ENCODE data around the gene ERCC5.

ERCC5 gene

DNA sequence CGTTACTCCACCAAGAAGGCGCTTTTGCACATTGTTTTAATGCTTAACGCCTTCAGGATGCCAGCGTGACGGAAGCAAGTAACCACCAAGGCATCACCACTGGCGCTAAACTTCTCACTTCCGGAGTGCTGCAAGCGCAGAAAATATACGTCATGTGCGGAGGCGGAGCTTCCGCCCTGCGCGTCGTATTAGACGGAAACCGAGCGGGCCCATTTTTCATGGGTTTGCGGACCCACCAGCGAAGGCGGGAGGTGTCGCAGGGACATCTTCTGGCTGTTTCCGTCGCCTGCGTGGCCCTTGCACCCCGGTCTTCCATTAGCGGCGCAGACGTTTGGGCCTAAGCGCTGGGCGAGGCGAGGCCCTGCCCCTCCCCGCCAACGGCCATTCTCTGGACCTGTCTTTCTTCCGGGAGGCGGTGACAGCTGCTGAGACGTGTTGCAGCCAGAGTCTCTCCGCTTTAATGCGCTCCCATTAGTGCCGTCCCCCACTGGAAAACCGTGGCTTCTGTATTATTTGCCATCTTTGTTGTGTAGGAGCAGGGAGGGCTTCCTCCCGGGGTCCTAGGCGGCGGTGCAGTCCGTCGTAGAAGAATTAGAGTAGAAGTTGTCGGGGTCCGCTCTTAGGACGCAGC lies at the start of gene ERCC5:
Gene ERCC5 (plus strand): TSS at position 403 of the 631 bp plus-strand sequence. CDS start 235 bp downstream, outside the sequence.
- Histone ChIP-seq H4K20me1 (ENCODE audit: insufficient read depth) (no peaks in the 10 kb centered on the region), H3K4me2 (peak within 1 kb of the TSS; percentile 71), H3K36me3 (ENCODE audit: insufficient read depth) (no peaks in the 10 kb centered on the region), H3K4me1 (ENCODE audit: low read depth, poor library complexity, severe bottlenecking) (peaks cover 7% of the 10 kb centered on the region), H2AFZ (ENCODE audit: low read depth) (peak within 1 kb of the TSS; percentile 67), H3K27ac (peak within 1 kb of the TSS; percentile 90), H3K27me3 (ENCODE audit: insufficient read depth, low read depth) (no peaks in the 10 kb centered on the region), H3K9ac (peak within 1 kb of the TSS; percentile 83), H3K79me2 (ENCODE audit: insufficient read depth, low read depth) (peaks cover 28% of the 10 kb centered on the region; the same call in 1 of the 2 replicates), H3K4me3 (IDR thresholded peaks at IDR 0.05; ENCODE audit: insufficient read depth, low read depth, low read length) (no peak within 1 kb of the TSS)
- TF ChIP-seq, protein P1, sequence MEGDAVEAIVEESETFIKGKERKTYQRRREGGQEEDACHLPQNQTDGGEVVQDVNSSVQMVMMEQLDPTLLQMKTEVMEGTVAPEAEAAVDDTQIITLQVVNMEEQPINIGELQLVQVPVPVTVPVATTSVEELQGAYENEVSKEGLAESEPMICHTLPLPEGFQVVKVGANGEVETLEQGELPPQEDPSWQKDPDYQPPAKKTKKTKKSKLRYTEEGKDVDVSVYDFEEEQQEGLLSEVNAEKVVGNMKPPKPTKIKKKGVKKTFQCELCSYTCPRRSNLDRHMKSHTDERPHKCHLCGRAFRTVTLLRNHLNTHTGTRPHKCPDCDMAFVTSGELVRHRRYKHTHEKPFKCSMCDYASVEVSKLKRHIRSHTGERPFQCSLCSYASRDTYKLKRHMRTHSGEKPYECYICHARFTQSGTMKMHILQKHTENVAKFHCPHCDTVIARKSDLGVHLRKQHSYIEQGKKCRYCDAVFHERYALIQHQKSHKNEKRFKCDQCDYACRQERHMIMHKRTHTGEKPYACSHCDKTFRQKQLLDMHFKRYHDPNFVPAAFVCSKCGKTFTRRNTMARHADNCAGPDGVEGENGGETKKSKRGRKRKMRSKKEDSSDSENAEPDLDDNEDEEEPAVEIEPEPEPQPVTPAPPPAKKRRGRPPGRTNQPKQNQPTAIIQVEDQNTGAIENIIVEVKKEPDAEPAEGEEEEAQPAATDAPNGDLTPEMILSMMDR (conservative IDR thresholded peaks at IDR 0.05; ENCODE audit: low read depth, low read length) = no peak

DNA sequence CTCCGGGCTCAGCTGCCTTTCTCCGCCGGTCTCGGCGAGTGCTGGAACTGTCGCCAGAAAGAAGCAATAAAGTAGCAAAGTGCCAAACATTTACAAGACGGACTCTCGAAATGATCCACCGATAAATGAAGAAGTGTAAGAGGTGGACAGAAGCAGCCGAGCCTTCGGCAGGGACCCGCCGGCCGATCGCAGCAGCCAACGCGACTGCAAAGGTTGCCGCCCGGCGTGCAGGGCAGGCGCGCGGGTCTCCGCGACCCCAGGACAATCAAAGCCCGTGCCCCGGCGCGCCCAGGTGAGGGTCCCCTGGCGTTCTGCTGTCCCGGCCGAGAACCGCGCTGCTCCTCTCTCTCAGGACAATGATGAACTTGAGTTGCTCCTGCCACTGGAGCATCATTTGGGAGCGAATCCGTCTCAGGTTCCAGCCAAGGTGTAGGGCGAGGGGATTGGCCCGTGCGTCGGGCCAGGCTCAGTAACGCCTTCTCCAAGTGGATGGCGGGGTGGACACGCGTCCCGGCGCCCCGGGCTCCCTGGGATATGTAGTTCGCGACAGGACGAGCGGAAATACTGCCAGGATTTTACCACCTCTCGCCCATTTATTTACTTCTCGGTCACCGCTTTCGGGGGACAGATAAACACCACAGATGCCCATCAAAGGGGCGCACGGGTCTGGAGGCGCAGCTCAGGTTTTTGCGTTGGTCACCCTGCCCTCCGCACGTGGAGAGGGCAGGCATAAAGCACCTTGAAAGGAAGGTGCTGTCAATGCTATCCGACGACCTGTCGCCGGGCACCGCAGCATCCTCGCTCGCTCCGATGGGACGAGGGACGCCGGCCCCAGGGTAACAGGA lies 47.0 kb upstream of the ERCC5 start, which contains the start of the genes BIVM and POGLUT2:
Gene BIVM (plus strand): TSS at position 539 of the 845 bp plus-strand sequence. CDS start 8,149 bp downstream, outside the sequence.
Gene POGLUT2 (minus strand): TSS at position 396 of the 845 bp plus-strand sequence. CDS start 306 bp downstream, at position 90.
- H3K27me3 ChIP-seq (ENCODE audit: insufficient read depth, low read depth) = no peaks in the 10 kb centered on the region
- no peak within 1 kb of the TSS for H3K4me2 ChIP-seq
- no peaks in the 10 kb centered on the region for H3K36me3 ChIP-seq (ENCODE audit: insufficient read depth)
- no peaks in the 10 kb centered on the region for H3K79me2 ChIP-seq (ENCODE audit: insufficient read depth, low read depth)
- TF ChIP-seq, protein P1 (conservative IDR thresholded peaks at IDR 0.05; ENCODE audit: low read depth, low read length) = no peak
- H3K9ac ChIP-seq = no peak within 1 kb of the TSS
- H3K4me1 ChIP-seq (ENCODE audit: low read depth, poor library complexity, severe bottlenecking) = no peaks in the 10 kb centered on the region
- no peaks in the 10 kb centered on the region for H4K20me1 ChIP-seq (ENCODE audit: insufficient read depth)
- no peak within 1 kb of the TSS for H3K4me3 ChIP-seq (IDR thresholded peaks at IDR 0.05; ENCODE audit: insufficient read depth, low read depth, low read length)
- H2AFZ ChIP-seq (ENCODE audit: low read depth) = no peak within 1 kb of the TSS
- no peak within 1 kb of the TSS for H3K27ac ChIP-seq

DNA sequence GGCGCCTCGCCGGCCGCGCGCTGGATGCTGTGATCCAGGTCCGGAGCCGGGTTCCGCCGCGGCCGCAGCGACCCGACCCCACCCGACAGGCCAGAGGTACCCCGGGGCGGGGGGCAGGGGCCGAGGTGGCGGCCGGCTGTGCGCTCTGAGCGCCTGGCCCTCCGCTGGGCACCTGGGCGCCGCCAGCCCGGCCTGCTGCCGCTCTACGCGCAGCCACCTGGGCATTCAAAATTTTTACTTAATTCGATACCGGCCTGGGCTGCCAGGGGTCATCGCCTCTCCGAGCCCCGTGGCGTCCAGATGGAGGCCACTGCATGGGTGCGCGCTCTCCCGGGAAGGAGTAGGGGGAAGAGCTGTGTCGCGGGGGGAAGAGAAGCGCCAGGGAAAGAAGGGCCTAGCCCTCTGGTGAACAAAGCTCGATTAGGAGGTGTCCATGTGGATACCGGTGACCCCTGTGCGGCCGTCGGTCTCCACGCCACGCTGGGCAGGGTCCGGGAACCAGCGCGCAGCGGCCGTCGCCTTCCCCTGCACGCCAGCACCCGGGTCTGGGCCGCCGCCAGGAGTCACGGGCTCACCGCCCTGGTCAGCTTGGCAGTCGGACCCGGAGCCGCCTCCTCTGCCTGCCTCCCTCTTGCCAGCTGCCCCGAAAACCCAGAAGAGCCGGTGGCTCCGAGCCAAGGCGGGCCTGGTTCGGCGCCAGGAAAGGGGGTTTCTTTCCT lies 46.2 kb upstream of the ERCC5 start:
- Histone ChIP-seq H3K36me3 (ENCODE audit: insufficient read depth) (no peaks in the 10 kb centered on the region), H3K9ac (no peak overlapping the region), H3K27ac (no peak overlapping the region), H3K4me1 (ENCODE audit: low read depth, poor library complexity, severe bottlenecking) (no peaks in the 10 kb centered on the region), H4K20me1 (ENCODE audit: insufficient read depth) (no peaks in the 10 kb centered on the region), H3K4me2 (no peak overlapping the region), H2AFZ (ENCODE audit: low read depth) (no peak overlapping the region), H3K27me3 (ENCODE audit: insufficient read depth, low read depth) (no peaks in the 10 kb centered on the region), H3K4me3 (IDR thresholded peaks at IDR 0.05; ENCODE audit: insufficient read depth, low read depth, low read length) (no peak overlapping the region), H3K79me2 (ENCODE audit: insufficient read depth, low read depth) (no peaks in the 10 kb centered on the region)
- TF ChIP-seq, protein P1 (conservative IDR thresholded peaks at IDR 0.05; ENCODE audit: low read depth, low read length) = no peak

Measured in KMS-11 (cell line).